Measurements from ENCODE around the gene DMTF1. TPM values are rescaled to one million over a fixed set of nuclear protein-coding genes. Genes with fewer than 3 reads are reported as not detected.

DMTF1 gene
- total RNA-seq, 1 donor, result 70.6 TPM

- Histone ChIP-seq H2AFZ (ENCODE audit: low read length) (no peak overlapping the region), H3K4me3 (ENCODE audit: insufficient read depth, low read length) (no peak overlapping the region), H3K4me1 (ENCODE audit: insufficient read depth, low read length) (peaks cover 42% of the 10 kb centered on the region), H3K27ac (ENCODE audit: low read depth, low read length) (peak overlapping the region; percentile 44), H3K4me2 (ENCODE audit: insufficient read depth, low read length) (peak overlapping the region; percentile 94), H3K9me3 (ENCODE audit: low read depth, low read length) (no peaks in the 10 kb centered on the region), H4K20me1 (ENCODE audit: insufficient read depth, low read length) (peaks cover 27% of the 10 kb centered on the region), H3K27me3 (ENCODE audit: insufficient read depth, low read length) (no peaks in the 10 kb centered on the region), H3K36me3 (ENCODE audit: insufficient read depth, low read length) (no peaks in the 10 kb centered on the region), H3K79me2 (ENCODE audit: insufficient read depth, low read length) (peaks cover 78% of the 10 kb centered on the region)
- TF ChIP-seq CTCF (IDR thresholded peaks at IDR 0.05; ENCODE audit: extremely low read depth, low read depth, low read length), result no peak
- no peak for DNase-seq (ENCODE audit: insufficient read length, low spot score, missing footprints)
These were observed 3.5 kb downstream of the DMTF1 start for GRCh38 chr7:87155788-87156187.

GRCh38 chr7:87156709-87157108, 4.5 kb downstream of the DMTF1 start:
- Histone ChIP-seq H3K9me3 (ENCODE audit: low read depth, low read length) (no peaks in the 10 kb centered on the region), H4K20me1 (ENCODE audit: insufficient read depth, low read length) (peaks cover 27% of the 10 kb centered on the region), H3K4me1 (ENCODE audit: insufficient read depth, low read length) (peaks cover 33% of the 10 kb centered on the region), H3K4me3 (ENCODE audit: insufficient read depth, low read length) (peak overlapping the region; percentile 12), H3K4me2 (ENCODE audit: insufficient read depth, low read length) (peak overlapping the region; percentile 94), H2AFZ (ENCODE audit: low read length) (no peak overlapping the region), H3K27ac (ENCODE audit: low read depth, low read length) (peak overlapping the region; percentile 75), H3K27me3 (ENCODE audit: insufficient read depth, low read length) (no peaks in the 10 kb centered on the region), H3K79me2 (ENCODE audit: insufficient read depth, low read length) (peaks cover 86% of the 10 kb centered on the region), H3K36me3 (ENCODE audit: insufficient read depth, low read length) (no peaks in the 10 kb centered on the region)
- DNase-seq (ENCODE audit: insufficient read length, low spot score, missing footprints), result no peak
- TF ChIP-seq CTCF (IDR thresholded peaks at IDR 0.05; ENCODE audit: extremely low read depth, low read depth, low read length), result no peak

- H3K4me1 ChIP-seq (ENCODE audit: insufficient read depth, low read length), result peaks cover 26% of the 10 kb centered on the region
- peaks cover 14% of the 10 kb centered on the region for H3K36me3 ChIP-seq (ENCODE audit: insufficient read depth, low read length)
- H3K4me3 ChIP-seq (ENCODE audit: insufficient read depth, low read length), result no peak overlapping the region
- no peaks in the 10 kb centered on the region for H3K9me3 ChIP-seq (ENCODE audit: low read depth, low read length)
- H4K20me1 ChIP-seq (ENCODE audit: insufficient read depth, low read length), result peaks cover 24% of the 10 kb centered on the region
- no peak overlapping the region for H3K4me2 ChIP-seq (ENCODE audit: insufficient read depth, low read length)
- no peak for DNase-seq (ENCODE audit: insufficient read length, low spot score, missing footprints)
- H3K27me3 ChIP-seq (ENCODE audit: insufficient read depth, low read length), result no peaks in the 10 kb centered on the region
- H3K27ac ChIP-seq (ENCODE audit: low read depth, low read length), result no peak overlapping the region
- peaks cover 84% of the 10 kb centered on the region for H3K79me2 ChIP-seq (ENCODE audit: insufficient read depth, low read length)
- no peak overlapping the region for H2AFZ ChIP-seq (ENCODE audit: low read length)
- TF ChIP-seq CTCF (IDR thresholded peaks at IDR 0.05; ENCODE audit: extremely low read depth, low read depth, low read length), result no peak
These were observed 7.3 kb downstream of the DMTF1 start for GRCh38 chr7:87159538-87159937.

- Histone ChIP-seq H3K27ac (ENCODE audit: low read depth, low read length) (no peak overlapping the region), H2AFZ (ENCODE audit: low read length) (no peak overlapping the region), H3K4me2 (ENCODE audit: insufficient read depth, low read length) (no peak overlapping the region), H4K20me1 (ENCODE audit: insufficient read depth, low read length) (peaks cover 3% of the 10 kb centered on the region), H3K36me3 (ENCODE audit: insufficient read depth, low read length) (peaks cover 59% of the 10 kb centered on the region), H3K4me1 (ENCODE audit: insufficient read depth, low read length) (no peaks in the 10 kb centered on the region), H3K27me3 (ENCODE audit: insufficient read depth, low read length) (no peaks in the 10 kb centered on the region), H3K79me2 (ENCODE audit: insufficient read depth, low read length) (peaks cover 41% of the 10 kb centered on the region), H3K9me3 (ENCODE audit: low read depth, low read length) (no peaks in the 10 kb centered on the region), H3K4me3 (ENCODE audit: insufficient read depth, low read length) (no peak overlapping the region)
- no peak for DNase-seq (ENCODE audit: insufficient read length, low spot score, missing footprints)
- TF ChIP-seq CTCF (IDR thresholded peaks at IDR 0.05; ENCODE audit: extremely low read depth, low read depth, low read length), result no peak
These were observed 12.2 kb downstream of the DMTF1 start for GRCh38 chr7:87164433-87164832.

Data from osteoblast (primary cell).